Embryonic facial prominence (tissue), 1 donor: ENCODE data around the gene PRDM12.

Source experiments
- DNase-seq: peaks from one replicate; pipeline ENCODE4 v3.0.0-alpha.2; 2016; ENCODE audit errors: extremely low spot score

The PRDM12 gene

DNA sequence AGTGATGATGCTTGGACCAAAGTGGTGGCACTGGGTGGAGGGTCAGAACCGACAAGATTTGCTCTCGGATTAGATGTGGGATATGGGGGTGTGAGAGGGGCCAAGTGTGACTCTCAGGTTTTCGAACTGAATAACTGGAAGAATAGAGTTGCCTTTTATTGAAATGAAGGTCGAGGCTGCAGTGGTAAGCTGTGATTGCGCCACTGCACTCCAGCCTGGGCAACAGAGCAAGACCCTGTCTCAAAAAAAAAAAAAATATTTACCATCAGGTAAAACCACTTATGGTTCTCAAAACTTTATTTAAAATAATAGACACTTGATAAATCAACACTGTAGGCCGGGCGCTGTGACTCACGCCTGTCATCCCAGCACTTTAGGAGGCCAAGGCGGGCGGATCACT, 56.4 kb downstream of the PRDM12 start:
- no peak for DNase-seq

DNA sequence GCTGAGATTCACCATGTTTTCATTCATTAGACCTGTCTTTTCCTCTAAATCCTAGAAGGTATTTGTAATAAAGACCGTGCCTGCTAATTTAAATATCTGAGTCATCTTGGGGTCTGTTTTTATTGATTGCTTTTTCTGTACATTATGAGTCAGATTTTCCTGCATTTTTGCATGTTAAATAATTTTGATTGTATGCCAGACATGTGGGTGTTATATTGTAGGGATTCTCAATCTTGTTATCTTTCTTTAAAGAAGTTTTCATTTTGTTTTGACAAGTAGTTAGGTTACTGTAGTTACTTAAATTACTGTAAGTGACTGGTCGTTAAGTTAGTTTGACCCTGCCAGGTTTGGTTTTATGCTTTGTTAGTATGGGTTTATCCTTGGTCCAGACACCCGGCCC, 64.3 kb downstream of the PRDM12 start:
- DNase-seq, result no peak

DNA sequence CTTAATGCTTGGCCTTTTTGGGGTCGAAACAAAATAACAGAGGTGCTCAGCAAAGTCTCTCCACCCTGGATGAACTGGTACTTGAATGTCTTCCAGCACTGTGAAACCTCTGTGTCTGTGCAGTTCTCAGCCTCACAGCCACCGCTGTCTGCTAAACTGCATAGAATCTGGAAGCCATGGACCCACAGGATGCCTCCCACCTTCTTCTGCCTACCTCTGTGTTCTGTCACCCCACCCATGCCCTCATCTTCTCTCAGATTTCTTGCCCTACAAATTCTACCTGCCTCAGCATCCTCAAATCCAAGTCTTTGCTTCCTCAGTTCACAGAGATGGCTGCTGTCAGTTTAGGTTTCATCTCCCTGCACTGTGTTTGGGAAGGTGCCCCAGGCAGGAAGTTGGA, 64.8 kb downstream of the PRDM12 start:
- no peak for DNase-seq

DNA sequence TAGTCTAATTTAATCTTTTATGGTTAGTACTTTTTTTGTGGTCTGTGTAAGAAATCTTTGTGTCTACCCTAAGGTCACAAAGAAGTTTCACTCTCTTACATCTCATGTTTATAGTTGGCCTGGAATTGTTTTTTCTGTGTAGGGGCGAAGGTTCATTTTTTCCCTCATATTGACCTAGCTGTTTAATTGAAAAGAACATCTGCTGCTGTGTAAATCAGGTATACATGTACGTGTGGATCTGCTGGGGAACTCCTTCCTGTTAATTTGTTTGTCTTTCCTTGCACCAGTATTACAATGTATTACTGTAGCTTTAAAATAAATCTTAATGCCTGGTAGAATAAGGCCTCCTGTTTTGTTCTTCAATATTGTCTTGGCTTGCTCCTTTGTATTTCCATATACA, 67.0 kb downstream of the PRDM12 start:
- no peak for DNase-seq

DNA sequence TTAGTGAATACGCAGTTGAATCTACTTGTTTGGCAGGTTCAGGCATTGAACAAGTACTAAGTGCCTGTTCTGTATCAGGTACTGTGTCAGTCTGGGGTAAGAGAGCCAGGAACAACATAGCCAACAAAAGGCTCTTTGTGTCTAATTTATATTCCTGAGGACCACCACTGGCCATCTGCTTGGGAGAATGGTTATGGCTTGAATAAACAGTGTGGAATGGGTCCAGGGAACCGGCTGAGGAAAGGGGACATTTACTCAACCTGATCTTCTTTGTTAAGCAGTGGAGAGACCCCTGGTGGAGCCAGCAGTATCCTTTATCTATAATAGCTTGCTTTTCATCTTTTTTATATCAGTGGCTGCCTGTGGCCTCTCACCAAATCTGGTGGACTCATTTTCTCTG, 67.7 kb downstream of the PRDM12 start:
- no peak for DNase-seq
